Mesothelial cell of epicardium (in vitro differentiated cells): ENCODE measurements around the gene IARS1. TPM values are rescaled to one million over a fixed set of nuclear protein-coding genes. Genes with fewer than 3 reads are reported as not detected.

Experiments used
- DNase-seq, 2 experiments: peaks; one replicate each; pipeline ENCODE4 v3.0.0; 2021; ENCODE audit warnings: low spot score in 2 of 2; ENCODE audit not compliant: unreplicated experiment in 2 of 2
- H3K27ac Mint-ChIP-seq: 2 replicates; pipeline ENCODE4 v1.8.0; 2021; ENCODE audit warnings: mixed read lengths
- H3K27me3 Mint-ChIP-seq: 2 replicates; pipeline ENCODE4 v1.8.0; 2021; ENCODE audit warnings: low read depth, mixed read lengths
- H3K36me3 Mint-ChIP-seq: 2 replicates; pipeline ENCODE4 v1.8.0; 2021; ENCODE audit warnings: mixed read lengths
- H3K4me1 Mint-ChIP-seq: 2 replicates; pipeline ENCODE4 v1.8.0; 2021; ENCODE audit warnings: mixed read lengths
- H3K4me3 Mint-ChIP-seq: 2 replicates; pipeline ENCODE4 v1.8.0; 2021; ENCODE audit warnings: mild to moderate bottlenecking, moderate library complexity, mixed read lengths
- H3K9me3 Mint-ChIP-seq: 2 replicates; pipeline ENCODE4 v1.8.0; 2021; ENCODE audit warnings: mixed read lengths
- CTCF ChIP-seq: fragments of 200-600 bp; sonication (generic); IDR thresholded peaks from one replicate; pipeline ENCODE4 v1.5.0; 2021; ENCODE audit warnings: antibody characterized with exemption; ENCODE audit not compliant: unreplicated experiment
- total RNA-seq: library from RNA; stranded (reverse); gene quantifications from 3 replicates; pipeline ENCODE4 v1.2.1, GENCODE V29; 2021

The IARS1 gene
- total RNA-seq, 1 donor from 2014 or later, result 117 TPM

GRCh38 chr9:92324431-92324830 lies 30.9 kb upstream of the IARS1 start:
- H3K4me1 Mint-ChIP-seq, result peaks cover 33% of the 10 kb centered on the region

GRCh38 chr9:92315456-92315855 lies 22.0 kb upstream of the IARS1 start:
- Mint-ChIP-seq H3K9me3 (no peaks in the 10 kb centered on the region), H3K4me3 (no peak overlapping the region), H3K27me3 (no peaks in the 10 kb centered on the region), H3K36me3 (peaks cover 50% of the 10 kb centered on the region), H3K27ac (no peak overlapping the region), H3K4me1 (peaks cover 3% of the 10 kb centered on the region)
- no peak for DNase-seq
- no peak for TF ChIP-seq CTCF

More at GRCh38 chr9:92324431-92324830, 30.9 kb upstream of the IARS1 start:
- no peaks in the 10 kb centered on the region for H3K9me3 Mint-ChIP-seq
- no peaks in the 10 kb centered on the region for H3K27me3 Mint-ChIP-seq
- peak overlapping the region; percentile 96 for H3K27ac Mint-ChIP-seq
- peaks cover 17% of the 10 kb centered on the region for H3K36me3 Mint-ChIP-seq
- no peak for TF ChIP-seq CTCF
- DNase-seq, result no peak
- H3K4me3 Mint-ChIP-seq, result peak overlapping the region; percentile 91

- no peak for DNase-seq
- Mint-ChIP-seq H3K27me3 (no peaks in the 10 kb centered on the region), H3K9me3 (no peaks in the 10 kb centered on the region), H3K4me3 (no peak overlapping the region), H3K36me3 (peaks cover 48% of the 10 kb centered on the region), H3K27ac (no peak overlapping the region), H3K4me1 (peaks cover 3% of the 10 kb centered on the region)
- no peak for TF ChIP-seq CTCF
These were observed 20.1 kb upstream of the IARS1 start for GRCh38 chr9:92313624-92314012.

GRCh38 chr9:92312887-92313623 lies 19.6 kb upstream of the IARS1 start:
- Mint-ChIP-seq H3K4me3 (no peak overlapping the region), H3K9me3 (no peaks in the 10 kb centered on the region), H3K36me3 (peaks cover 49% of the 10 kb centered on the region), H3K4me1 (peaks cover 3% of the 10 kb centered on the region), H3K27ac (no peak overlapping the region), H3K27me3 (no peaks in the 10 kb centered on the region)
- TF ChIP-seq CTCF, result no peak
- DNase-seq, result no peak

- Mint-ChIP-seq H3K36me3 (peaks cover 46% of the 10 kb centered on the region), H3K4me1 (peaks cover 3% of the 10 kb centered on the region), H3K27ac (no peak overlapping the region), H3K4me3 (no peak overlapping the region), H3K9me3 (no peaks in the 10 kb centered on the region), H3K27me3 (no peaks in the 10 kb centered on the region)
- no peak for DNase-seq
- no peak for TF ChIP-seq CTCF
These were observed 17.1 kb upstream of the IARS1 start for GRCh38 chr9:92310562-92310961.
